Bronchial smooth muscle cell (primary cell): ENCODE data around the gene GJB6. TPM values are rescaled to one million over a fixed set of nuclear protein-coding genes. Genes with fewer than 3 reads are reported as not detected.

Experiments used
- total RNA-seq: library from RNA; depleted of rRNA; stranded (reverse); fragments of >200 nt; gene quantifications from 2 replicates; pipeline ENCODE4 v1.2.1, GENCODE V29; 2014

The GJB6 gene
- 0.09 TPM in 1 of 2 replicates, not detected in the other for total RNA-seq

DNA sequence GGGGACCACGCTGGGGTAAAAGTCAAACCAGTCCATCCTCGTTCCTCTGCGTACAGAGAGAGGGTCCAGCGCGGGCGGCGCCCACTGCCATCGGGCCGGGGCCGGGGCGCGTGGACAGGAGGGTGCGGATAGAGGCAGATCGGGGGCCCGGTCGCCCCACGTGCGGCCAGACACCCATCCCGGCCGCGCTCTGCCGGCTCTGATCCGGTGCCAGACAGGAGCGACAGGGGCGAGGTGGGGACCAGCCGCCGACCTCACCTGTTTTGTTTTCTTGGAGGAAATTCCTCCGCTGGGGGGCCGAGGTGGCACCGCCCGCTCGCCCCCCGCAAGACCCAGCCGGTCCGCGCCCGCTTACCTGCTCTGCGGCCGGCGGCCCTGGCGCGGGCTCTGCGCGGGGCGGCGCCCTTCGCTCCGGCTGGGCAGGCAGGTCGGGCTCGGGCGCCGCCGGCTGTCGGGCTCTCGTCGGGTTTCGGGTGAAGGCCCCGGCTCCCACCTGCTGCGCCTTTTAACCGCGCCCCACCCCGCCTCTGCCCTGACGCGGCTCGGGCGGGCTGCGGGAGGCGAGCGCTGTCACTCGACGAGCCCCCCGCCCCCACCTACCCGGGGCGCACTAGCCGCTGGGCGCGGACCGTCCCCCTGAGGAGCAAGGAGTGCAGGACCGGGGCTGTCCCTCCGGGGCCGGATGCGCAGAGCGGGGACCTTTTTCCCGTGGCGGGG lies at the start of gene GJB6:
GJB6 (minus strand) TSS at position 481 of the 717 bp plus-strand sequence. CDS start 8,839 bp downstream, outside the sequence.

DNA sequence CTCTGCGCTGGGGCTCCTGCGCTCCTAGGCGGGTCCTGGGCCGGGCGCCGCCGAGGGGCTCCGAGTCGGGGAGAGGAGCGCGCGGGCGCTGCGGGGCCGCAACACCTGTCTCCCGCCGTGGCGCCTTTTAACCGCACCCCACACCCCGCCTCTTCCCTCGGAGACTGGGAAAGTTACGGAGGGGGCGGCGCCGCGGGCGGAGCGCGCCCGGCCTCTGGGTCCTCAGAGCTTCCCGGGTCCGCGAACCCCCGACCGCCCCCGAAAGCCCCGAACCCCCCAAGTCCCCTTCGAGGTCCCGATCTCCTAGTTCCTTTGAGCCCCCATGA lies 39.3 kb downstream of the GJB6 start, which contains the start of gene GJB2:
GJB2 (minus strand) TSS at position 103 of the 326 bp plus-strand sequence. CDS start 3,357 bp downstream, outside the sequence.

Other genes with a start within 250 kb of the GJB6 start
- gene GJA3, start 71.3 kb downstream of the GJB6 start, total RNA-seq = 15.8 and 21.3 TPM in 2 replicates
- gene GJB2, start 39.4 kb downstream of the GJB6 start, total RNA-seq = 1.3 and 2.2 TPM in 2 replicates